Measurements from ENCODE around the gene PIK3C2B. TPM values are rescaled to one million over a fixed set of nuclear protein-coding genes. Genes with fewer than 3 reads are reported as not detected.

Gene PIK3C2B
- polyA plus RNA-seq, 1 donor from 2014 or later, result 23.7 TPM

GRCh38 chr1:204455063-204455830 is 39.4 kb downstream of the PIK3C2B start:
- no peaks in the 10 kb centered on the region for H3K79me2 ChIP-seq (replicated peaks; ENCODE audit: insufficient read depth, low read length)
- H3K27me3 ChIP-seq (ENCODE audit: insufficient read depth, low read depth, low read length), result no peaks in the 10 kb centered on the region
- peak overlapping the region; percentile 42 for H3K27ac ChIP-seq (ENCODE audit: low read length)
- H2AFZ ChIP-seq (ENCODE audit: low read depth, low read length), result no peak overlapping the region
- H3F3A ChIP-seq (ENCODE audit: insufficient read depth, low read length, poor library complexity, severe bottlenecking), result no peaks in the 10 kb centered on the region
- no peaks in the 10 kb centered on the region for H3K9me2 ChIP-seq (ENCODE audit: insufficient read depth, low read length)
- no peak overlapping the region for H3K4me3 ChIP-seq (ENCODE audit: low read length)
- no peaks in the 10 kb centered on the region for H3K9me3 ChIP-seq (ENCODE audit: low read length)
- peak; percentile 36 for TF ChIP-seq POLR2AphosphoS5 (IDR thresholded peaks at IDR 0.05)
- TF ChIP-seq EZH2 (IDR thresholded peaks at IDR 0.05; ENCODE audit: borderline replicate concordance, insufficient read depth, low read length, poor library complexity, severe bottlenecking), result no peak
- no peak for TF ChIP-seq RAD21 (conservative IDR thresholded peaks at IDR 0.05)
- no peak for TF ChIP-seq SMC3 (conservative IDR thresholded peaks at IDR 0.05; ENCODE audit: poor library complexity)
- no peak for TF ChIP-seq CTCF (IDR thresholded peaks at IDR 0.05; ENCODE audit: poor library complexity, severe bottlenecking)
- no peak for TF ChIP-seq REST (IDR thresholded peaks at IDR 0.05; ENCODE audit: borderline replicate concordance)
- peak overlapping the region; percentile 28 for H3K9ac ChIP-seq (ENCODE audit: low read length)
- peaks cover 8% of the 10 kb centered on the region for H3K36me3 ChIP-seq (ENCODE audit: insufficient read depth, low read length)
- H4K20me1 ChIP-seq (ENCODE audit: insufficient read depth), result no peaks in the 10 kb centered on the region
- H3K4me2 ChIP-seq (ENCODE audit: low read length), result no peak overlapping the region

DNA sequence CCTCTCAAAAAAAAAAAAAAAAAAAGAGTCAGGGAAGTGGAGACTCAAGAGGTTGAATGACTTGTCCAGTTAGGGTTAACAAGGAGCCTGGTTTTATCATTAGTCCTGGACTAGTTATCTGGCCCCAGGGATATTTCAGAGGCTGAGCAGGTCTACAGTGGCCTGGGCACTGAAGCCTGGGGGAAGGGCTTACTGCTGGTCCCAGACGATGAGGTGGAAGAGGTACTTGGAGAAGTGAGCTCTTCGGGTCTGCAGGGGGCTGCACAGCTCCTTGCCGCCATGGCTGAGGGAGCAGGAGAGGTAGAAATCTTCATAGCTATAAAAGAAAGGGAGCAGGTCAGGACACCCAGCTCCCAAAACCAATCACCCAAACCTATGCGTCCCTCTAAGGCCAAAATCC is 40.1 kb downstream of the PIK3C2B start:
- no peaks in the 10 kb centered on the region for H3K27me3 ChIP-seq (ENCODE audit: insufficient read depth, low read depth, low read length)
- H3K4me3 ChIP-seq (ENCODE audit: low read length), result no peak overlapping the region
- H3K79me2 ChIP-seq (replicated peaks; ENCODE audit: insufficient read depth, low read length), result no peaks in the 10 kb centered on the region
- H3K36me3 ChIP-seq (ENCODE audit: insufficient read depth, low read length), result peaks cover 14% of the 10 kb centered on the region
- no peaks in the 10 kb centered on the region for H4K20me1 ChIP-seq (ENCODE audit: insufficient read depth)
- H3K9me2 ChIP-seq (ENCODE audit: insufficient read depth, low read length), result no peaks in the 10 kb centered on the region
- TF ChIP-seq MXI1 (conservative IDR thresholded peaks at IDR 0.05; ENCODE audit: poor library complexity, severe bottlenecking), result no peak
- TF ChIP-seq EZH2 (IDR thresholded peaks at IDR 0.05; ENCODE audit: borderline replicate concordance, insufficient read depth, low read length, poor library complexity, severe bottlenecking), result no peak
- TF ChIP-seq REST (IDR thresholded peaks at IDR 0.05; ENCODE audit: borderline replicate concordance), result no peak
- TF ChIP-seq TAF1 (IDR thresholded peaks at IDR 0.05; ENCODE audit: low read depth), result no peak
- no peak for TF ChIP-seq POLR2AphosphoS5 (IDR thresholded peaks at IDR 0.05)
- no peak for TF ChIP-seq CTCF (IDR thresholded peaks at IDR 0.05; ENCODE audit: poor library complexity, severe bottlenecking)
- no peak for TF ChIP-seq SMC3 (conservative IDR thresholded peaks at IDR 0.05; ENCODE audit: poor library complexity)
- no peak for TF ChIP-seq EP300 (conservative IDR thresholded peaks at IDR 0.05; ENCODE audit: poor library complexity, severe bottlenecking)
- no peak for TF ChIP-seq RAD21 (conservative IDR thresholded peaks at IDR 0.05)
- peak overlapping the region; percentile 28 for H3K9ac ChIP-seq (ENCODE audit: low read length)
- no peak overlapping the region for H2AFZ ChIP-seq (ENCODE audit: low read depth, low read length)
- H3K27ac ChIP-seq (ENCODE audit: low read length), result peak overlapping the region; percentile 42
- H3K4me2 ChIP-seq (ENCODE audit: low read length), result no peak overlapping the region
- H3F3A ChIP-seq (ENCODE audit: insufficient read depth, low read length, poor library complexity, severe bottlenecking), result no peaks in the 10 kb centered on the region
- no peaks in the 10 kb centered on the region for H3K9me3 ChIP-seq (ENCODE audit: low read length)

All from neural cell (in vitro differentiated cells).